GM12878 (cell line): ENCODE measurements around the gene RALGAPA2.

Source experiments
- GABPA ChIP-seq: IDR thresholded peaks from 2 replicates; pipeline ENCODE4 v1.6.1; 2014; ENCODE audit warnings: antibody characterized with exemption, low read depth, mild to moderate bottlenecking, inconsistent platforms
- POLR2AphosphoS2 ChIP-seq: IDR thresholded peaks from 2 replicates; pipeline ENCODE4 v1.6.1; 2011; ENCODE audit warnings: low read depth, mild to moderate bottlenecking, low read length, improper control_type of control experiment, moderate library complexity
- POLR2AphosphoS5 ChIP-seq: IDR thresholded peaks from 2 replicates; pipeline ENCODE4 v1.6.1; 2011; ENCODE audit warnings: mild to moderate bottlenecking, low read length, inconsistent platforms
- SREBF1 ChIP-seq: IDR thresholded peaks from 2 replicates; pipeline ENCODE4 v1.6.1; 2012; ENCODE audit warnings: mild to moderate bottlenecking, low read length
- STAT3 ChIP-seq: IDR thresholded peaks from 2 replicates; pipeline ENCODE4 v1.6.1; 2011; ENCODE audit warnings: low read depth, low read length, improper control_type of control experiment
- TAF1 ChIP-seq: IDR thresholded peaks from 2 replicates; pipeline ENCODE4 v1.6.1; 2011; ENCODE audit warnings: mild to moderate bottlenecking, low read depth, low read length, borderline replicate concordance
- TF ChIP-seq, protein P1 (sequence below): IDR thresholded peaks from 2 replicates; pipeline ENCODE4 v1.6.1; 2012; ENCODE audit warnings: low read depth, low read length, improper control_type of control experiment
- TF ChIP-seq, protein P2 (sequence below), 3 experiments: IDR thresholded peaks in 2 of 3; conservative IDR thresholded peaks in 1 of 3; 2 replicates each; pipeline ENCODE4 v1.5.1; 2011; ENCODE audit warnings: low read depth in 3 of 3, low read length in 3 of 3, mild to moderate bottlenecking in 3 of 3, control low read depth in 2 of 3, moderate library complexity in 2 of 3, inconsistent platforms in 1 of 3, mixed read lengths in 1 of 3; ENCODE audit not compliant: control insufficient read depth in 2 of 3, insufficient read depth in 1 of 3; ENCODE audit errors: extremely low read depth in 1 of 3

DNA sequence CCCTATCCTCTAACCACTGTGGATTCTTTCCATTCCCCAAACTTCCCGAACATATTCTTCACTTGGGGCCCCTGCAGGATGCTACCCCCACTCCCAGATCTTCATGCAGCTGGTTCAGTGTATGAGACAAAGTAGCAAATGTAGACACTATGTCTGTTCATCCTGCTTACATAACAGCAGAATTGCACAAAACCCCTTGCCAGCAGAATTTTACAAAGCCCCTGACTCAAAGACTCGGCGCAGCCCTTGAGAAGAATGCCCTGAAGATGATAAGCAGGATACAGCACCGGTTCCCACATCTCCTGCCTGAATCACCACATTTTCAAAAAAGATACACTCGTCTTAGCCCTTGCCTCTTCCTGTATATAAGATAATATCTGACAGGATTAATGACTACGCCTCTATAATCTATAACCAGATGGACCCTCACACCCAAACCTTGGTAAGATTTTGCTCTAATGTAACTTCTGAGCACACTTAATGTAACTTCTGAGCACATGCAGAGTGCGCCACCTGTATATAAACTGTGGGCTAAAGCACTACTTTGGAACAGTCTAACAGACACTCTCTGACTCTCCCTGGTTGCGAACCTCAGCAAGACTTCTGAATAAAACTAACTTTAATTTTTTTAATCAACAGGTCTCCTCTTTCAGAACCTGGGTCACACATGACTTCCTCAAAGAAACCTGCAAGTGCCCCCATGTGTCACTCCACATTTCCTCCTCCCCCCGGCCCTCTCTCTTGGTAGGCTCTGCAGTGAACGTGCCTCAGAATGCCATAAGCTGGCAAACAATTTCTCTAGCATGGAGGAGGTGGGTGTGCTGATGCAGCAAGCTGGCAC, 28.7 kb downstream of the RALGAPA2 start:
- TF ChIP-seq, protein P1, sequence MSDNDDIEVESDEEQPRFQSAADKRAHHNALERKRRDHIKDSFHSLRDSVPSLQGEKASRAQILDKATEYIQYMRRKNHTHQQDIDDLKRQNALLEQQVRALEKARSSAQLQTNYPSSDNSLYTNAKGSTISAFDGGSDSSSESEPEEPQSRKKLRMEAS: no peak
- TF ChIP-seq, protein P2, sequence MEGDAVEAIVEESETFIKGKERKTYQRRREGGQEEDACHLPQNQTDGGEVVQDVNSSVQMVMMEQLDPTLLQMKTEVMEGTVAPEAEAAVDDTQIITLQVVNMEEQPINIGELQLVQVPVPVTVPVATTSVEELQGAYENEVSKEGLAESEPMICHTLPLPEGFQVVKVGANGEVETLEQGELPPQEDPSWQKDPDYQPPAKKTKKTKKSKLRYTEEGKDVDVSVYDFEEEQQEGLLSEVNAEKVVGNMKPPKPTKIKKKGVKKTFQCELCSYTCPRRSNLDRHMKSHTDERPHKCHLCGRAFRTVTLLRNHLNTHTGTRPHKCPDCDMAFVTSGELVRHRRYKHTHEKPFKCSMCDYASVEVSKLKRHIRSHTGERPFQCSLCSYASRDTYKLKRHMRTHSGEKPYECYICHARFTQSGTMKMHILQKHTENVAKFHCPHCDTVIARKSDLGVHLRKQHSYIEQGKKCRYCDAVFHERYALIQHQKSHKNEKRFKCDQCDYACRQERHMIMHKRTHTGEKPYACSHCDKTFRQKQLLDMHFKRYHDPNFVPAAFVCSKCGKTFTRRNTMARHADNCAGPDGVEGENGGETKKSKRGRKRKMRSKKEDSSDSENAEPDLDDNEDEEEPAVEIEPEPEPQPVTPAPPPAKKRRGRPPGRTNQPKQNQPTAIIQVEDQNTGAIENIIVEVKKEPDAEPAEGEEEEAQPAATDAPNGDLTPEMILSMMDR (IDR thresholded peaks at IDR 0.05 in 2 of 3, conservative IDR thresholded peaks at IDR 0.05 in 1 of 3; ENCODE audit: control insufficient read depth in 2 of 3, extremely low read depth in 1 of 3, insufficient read depth in 1 of 3, low read depth in 3 of 3, low read length in 3 of 3): no peak
- TF ChIP-seq STAT3 (no peak), SREBF1 (no peak), POLR2AphosphoS2 (no peak), GABPA (no peak), POLR2AphosphoS5 (no peak), TAF1 (no peak)
